HG02763 (cell line): Measurements from ENCODE around the gene HOXB2.

Experiments used
- ATAC-seq: cut with Tn5 transposase; IDR thresholded peaks from one replicate; pipeline ENCODE4 v1.9.1; 2021; ENCODE audit warnings: mild to moderate bottlenecking, moderate library complexity; ENCODE audit not compliant: unreplicated experiment

The HOXB2 gene

GRCh38 chr17:48553826-48554225 is 8.9 kb upstream of the HOXB2 start:
- ATAC-seq, result no peak

- ATAC-seq, result no peak
Observed at GRCh38 chr17:48553190-48553547, 8.3 kb upstream of the HOXB2 start.

- ATAC-seq, result no peak
Observed at GRCh38 chr17:48552466-48553189, 7.7 kb upstream of the HOXB2 start.

- no peak for ATAC-seq
Observed at GRCh38 chr17:48551596-48552465, 6.9 kb upstream of the HOXB2 start.

- no peak for ATAC-seq
Observed at GRCh38 chr17:48551214-48551555, 6.3 kb upstream of the HOXB2 start.

- no peak for ATAC-seq
Observed at GRCh38 chr17:48550502-48551213, 5.7 kb upstream of the HOXB2 start.

- ATAC-seq, result no peak
Observed at GRCh38 chr17:48549914-48550501, 5.1 kb upstream of the HOXB2 start.

- no peak for ATAC-seq
Observed at GRCh38 chr17:48549281-48549630, 4.3 kb upstream of the HOXB2 start.

- ATAC-seq, result no peak
Observed at GRCh38 chr17:48548523-48549280, 3.8 kb upstream of the HOXB2 start.

GRCh38 chr17:48547808-48548522 is 3.1 kb upstream of the HOXB2 start:
- no peak for ATAC-seq

- ATAC-seq, result no peak
Observed at GRCh38 chr17:48546924-48547807, 2.3 kb upstream of the HOXB2 start.

GRCh38 chr17:48546137-48546923 is 1.4 kb upstream of the HOXB2 start:
- no peak for ATAC-seq

GRCh38 chr17:48545539-48545938 is 630 bp upstream of the HOXB2 start:
- no peak for ATAC-seq

GRCh38 chr17:48544349-48545021 is 424 bp downstream of the HOXB2 start:
- ATAC-seq, result no peak

GRCh38 chr17:48543854-48544348 is 1.0 kb downstream of the HOXB2 start:
- ATAC-seq, result no peak

- peak; percentile 67 for ATAC-seq
Observed at GRCh38 chr17:48543107-48543853, 1.6 kb downstream of the HOXB2 start.

GRCh38 chr17:48542698-48543106 is 2.2 kb downstream of the HOXB2 start:
- ATAC-seq, result no peak
